Gastrocnemius medialis (tissue), 4 donors: ENCODE data around the gene OGDH.

ENCODE experiments used
- POLR2A ChIP-seq, 2 donors: fragments of 450-650 bp; IDR thresholded peaks; one replicate each; pipeline ENCODE4 v1.6.1; 2017; ENCODE audit warnings: antibody characterized with exemption in 2 of 2, mild to moderate bottlenecking in 2 of 2, moderate library complexity in 2 of 2
- TF ChIP-seq, protein P1 (sequence below), 5 experiments: fragments of 450-650 bp in 3 of 5; fragments of 200-600 bp in 2 of 5; sonication (generic) in 2 of 5; IDR thresholded peaks in 4 of 5; conservative IDR thresholded peaks in 1 of 5; 1 replicate in 4 of 5; 2 replicates in 1 of 5; pipeline ENCODE4 v1.5.1; 2016 to 2019; ENCODE audit warnings: antibody characterized with exemption in 5 of 5, mild to moderate bottlenecking in 3 of 5, moderate library complexity in 3 of 5

GRCh38 chr7:44678101-44678470, 71.7 kb downstream of the OGDH start:
- TF ChIP-seq, protein P1, sequence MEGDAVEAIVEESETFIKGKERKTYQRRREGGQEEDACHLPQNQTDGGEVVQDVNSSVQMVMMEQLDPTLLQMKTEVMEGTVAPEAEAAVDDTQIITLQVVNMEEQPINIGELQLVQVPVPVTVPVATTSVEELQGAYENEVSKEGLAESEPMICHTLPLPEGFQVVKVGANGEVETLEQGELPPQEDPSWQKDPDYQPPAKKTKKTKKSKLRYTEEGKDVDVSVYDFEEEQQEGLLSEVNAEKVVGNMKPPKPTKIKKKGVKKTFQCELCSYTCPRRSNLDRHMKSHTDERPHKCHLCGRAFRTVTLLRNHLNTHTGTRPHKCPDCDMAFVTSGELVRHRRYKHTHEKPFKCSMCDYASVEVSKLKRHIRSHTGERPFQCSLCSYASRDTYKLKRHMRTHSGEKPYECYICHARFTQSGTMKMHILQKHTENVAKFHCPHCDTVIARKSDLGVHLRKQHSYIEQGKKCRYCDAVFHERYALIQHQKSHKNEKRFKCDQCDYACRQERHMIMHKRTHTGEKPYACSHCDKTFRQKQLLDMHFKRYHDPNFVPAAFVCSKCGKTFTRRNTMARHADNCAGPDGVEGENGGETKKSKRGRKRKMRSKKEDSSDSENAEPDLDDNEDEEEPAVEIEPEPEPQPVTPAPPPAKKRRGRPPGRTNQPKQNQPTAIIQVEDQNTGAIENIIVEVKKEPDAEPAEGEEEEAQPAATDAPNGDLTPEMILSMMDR (IDR thresholded peaks at IDR 0.05 in 4 of 5, conservative IDR thresholded peaks at IDR 0.05 in 1 of 5) = no peak
- no peak for TF ChIP-seq POLR2A (IDR thresholded peaks at IDR 0.05)
